Measurements from ENCODE around the gene COQ2.

DNA sequence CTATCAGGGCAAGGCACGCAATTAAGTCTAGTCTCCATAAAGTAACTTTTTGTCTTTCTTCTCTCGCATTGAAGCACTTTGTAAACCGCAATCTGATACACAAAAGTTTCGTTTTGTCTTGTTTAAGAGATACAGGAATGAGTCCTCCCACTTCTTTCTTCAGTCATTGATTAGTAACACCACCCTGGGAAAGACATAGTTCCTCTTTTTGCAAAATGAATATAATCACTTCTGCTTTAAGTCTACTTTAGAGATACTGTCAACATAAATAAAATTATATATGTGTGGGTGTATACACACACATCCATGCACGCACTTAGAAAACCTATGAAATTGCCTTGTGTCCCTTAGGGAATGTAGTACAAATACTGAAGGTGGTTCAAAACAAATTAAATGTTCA is 11.7 kb downstream of the COQ2 start:
- TF ChIP-seq POLR2AphosphoS5 (IDR thresholded peaks at IDR 0.05; ENCODE audit: low read depth) (no peak), EZH2phosphoT487 (IDR thresholded peaks at IDR 0.05; ENCODE audit: unreplicated experiment) (no peak), EZH2 (IDR thresholded peaks at IDR 0.05; ENCODE audit: low read depth, unreplicated experiment) (no peak), CREB1 (CRISPR knock-in tag; IDR thresholded peaks at IDR 0.05; ENCODE audit: low read depth) (no peak), ZNF331 (CRISPR knock-in tag; IDR thresholded peaks at IDR 0.05; ENCODE audit: low read depth) (no peak), JUNB (IDR thresholded peaks at IDR 0.05; ENCODE audit: unreplicated experiment) (no peak), NANOG (IDR thresholded peaks at IDR 0.05; ENCODE audit: borderline replicate concordance) (no peak)
- TF ChIP-seq, protein P1, sequence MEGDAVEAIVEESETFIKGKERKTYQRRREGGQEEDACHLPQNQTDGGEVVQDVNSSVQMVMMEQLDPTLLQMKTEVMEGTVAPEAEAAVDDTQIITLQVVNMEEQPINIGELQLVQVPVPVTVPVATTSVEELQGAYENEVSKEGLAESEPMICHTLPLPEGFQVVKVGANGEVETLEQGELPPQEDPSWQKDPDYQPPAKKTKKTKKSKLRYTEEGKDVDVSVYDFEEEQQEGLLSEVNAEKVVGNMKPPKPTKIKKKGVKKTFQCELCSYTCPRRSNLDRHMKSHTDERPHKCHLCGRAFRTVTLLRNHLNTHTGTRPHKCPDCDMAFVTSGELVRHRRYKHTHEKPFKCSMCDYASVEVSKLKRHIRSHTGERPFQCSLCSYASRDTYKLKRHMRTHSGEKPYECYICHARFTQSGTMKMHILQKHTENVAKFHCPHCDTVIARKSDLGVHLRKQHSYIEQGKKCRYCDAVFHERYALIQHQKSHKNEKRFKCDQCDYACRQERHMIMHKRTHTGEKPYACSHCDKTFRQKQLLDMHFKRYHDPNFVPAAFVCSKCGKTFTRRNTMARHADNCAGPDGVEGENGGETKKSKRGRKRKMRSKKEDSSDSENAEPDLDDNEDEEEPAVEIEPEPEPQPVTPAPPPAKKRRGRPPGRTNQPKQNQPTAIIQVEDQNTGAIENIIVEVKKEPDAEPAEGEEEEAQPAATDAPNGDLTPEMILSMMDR (conservative IDR thresholded peaks at IDR 0.05; ENCODE audit: low read depth in 2 of 2): no peak
- TF ChIP-seq, protein P2, sequence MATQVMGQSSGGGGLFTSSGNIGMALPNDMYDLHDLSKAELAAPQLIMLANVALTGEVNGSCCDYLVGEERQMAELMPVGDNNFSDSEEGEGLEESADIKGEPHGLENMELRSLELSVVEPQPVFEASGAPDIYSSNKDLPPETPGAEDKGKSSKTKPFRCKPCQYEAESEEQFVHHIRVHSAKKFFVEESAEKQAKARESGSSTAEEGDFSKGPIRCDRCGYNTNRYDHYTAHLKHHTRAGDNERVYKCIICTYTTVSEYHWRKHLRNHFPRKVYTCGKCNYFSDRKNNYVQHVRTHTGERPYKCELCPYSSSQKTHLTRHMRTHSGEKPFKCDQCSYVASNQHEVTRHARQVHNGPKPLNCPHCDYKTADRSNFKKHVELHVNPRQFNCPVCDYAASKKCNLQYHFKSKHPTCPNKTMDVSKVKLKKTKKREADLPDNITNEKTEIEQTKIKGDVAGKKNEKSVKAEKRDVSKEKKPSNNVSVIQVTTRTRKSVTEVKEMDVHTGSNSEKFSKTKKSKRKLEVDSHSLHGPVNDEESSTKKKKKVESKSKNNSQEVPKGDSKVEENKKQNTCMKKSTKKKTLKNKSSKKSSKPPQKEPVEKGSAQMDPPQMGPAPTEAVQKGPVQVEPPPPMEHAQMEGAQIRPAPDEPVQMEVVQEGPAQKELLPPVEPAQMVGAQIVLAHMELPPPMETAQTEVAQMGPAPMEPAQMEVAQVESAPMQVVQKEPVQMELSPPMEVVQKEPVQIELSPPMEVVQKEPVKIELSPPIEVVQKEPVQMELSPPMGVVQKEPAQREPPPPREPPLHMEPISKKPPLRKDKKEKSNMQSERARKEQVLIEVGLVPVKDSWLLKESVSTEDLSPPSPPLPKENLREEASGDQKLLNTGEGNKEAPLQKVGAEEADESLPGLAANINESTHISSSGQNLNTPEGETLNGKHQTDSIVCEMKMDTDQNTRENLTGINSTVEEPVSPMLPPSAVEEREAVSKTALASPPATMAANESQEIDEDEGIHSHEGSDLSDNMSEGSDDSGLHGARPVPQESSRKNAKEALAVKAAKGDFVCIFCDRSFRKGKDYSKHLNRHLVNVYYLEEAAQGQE (IDR thresholded peaks at IDR 0.05; ENCODE audit: unreplicated experiment): no peak
- TF ChIP-seq, protein P3, sequence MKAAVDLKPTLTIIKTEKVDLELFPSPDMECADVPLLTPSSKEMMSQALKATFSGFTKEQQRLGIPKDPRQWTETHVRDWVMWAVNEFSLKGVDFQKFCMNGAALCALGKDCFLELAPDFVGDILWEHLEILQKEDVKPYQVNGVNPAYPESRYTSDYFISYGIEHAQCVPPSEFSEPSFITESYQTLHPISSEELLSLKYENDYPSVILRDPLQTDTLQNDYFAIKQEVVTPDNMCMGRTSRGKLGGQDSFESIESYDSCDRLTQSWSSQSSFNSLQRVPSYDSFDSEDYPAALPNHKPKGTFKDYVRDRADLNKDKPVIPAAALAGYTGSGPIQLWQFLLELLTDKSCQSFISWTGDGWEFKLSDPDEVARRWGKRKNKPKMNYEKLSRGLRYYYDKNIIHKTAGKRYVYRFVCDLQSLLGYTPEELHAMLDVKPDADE (IDR thresholded peaks at IDR 0.05): no peak
- TF ChIP-seq, protein P4, sequence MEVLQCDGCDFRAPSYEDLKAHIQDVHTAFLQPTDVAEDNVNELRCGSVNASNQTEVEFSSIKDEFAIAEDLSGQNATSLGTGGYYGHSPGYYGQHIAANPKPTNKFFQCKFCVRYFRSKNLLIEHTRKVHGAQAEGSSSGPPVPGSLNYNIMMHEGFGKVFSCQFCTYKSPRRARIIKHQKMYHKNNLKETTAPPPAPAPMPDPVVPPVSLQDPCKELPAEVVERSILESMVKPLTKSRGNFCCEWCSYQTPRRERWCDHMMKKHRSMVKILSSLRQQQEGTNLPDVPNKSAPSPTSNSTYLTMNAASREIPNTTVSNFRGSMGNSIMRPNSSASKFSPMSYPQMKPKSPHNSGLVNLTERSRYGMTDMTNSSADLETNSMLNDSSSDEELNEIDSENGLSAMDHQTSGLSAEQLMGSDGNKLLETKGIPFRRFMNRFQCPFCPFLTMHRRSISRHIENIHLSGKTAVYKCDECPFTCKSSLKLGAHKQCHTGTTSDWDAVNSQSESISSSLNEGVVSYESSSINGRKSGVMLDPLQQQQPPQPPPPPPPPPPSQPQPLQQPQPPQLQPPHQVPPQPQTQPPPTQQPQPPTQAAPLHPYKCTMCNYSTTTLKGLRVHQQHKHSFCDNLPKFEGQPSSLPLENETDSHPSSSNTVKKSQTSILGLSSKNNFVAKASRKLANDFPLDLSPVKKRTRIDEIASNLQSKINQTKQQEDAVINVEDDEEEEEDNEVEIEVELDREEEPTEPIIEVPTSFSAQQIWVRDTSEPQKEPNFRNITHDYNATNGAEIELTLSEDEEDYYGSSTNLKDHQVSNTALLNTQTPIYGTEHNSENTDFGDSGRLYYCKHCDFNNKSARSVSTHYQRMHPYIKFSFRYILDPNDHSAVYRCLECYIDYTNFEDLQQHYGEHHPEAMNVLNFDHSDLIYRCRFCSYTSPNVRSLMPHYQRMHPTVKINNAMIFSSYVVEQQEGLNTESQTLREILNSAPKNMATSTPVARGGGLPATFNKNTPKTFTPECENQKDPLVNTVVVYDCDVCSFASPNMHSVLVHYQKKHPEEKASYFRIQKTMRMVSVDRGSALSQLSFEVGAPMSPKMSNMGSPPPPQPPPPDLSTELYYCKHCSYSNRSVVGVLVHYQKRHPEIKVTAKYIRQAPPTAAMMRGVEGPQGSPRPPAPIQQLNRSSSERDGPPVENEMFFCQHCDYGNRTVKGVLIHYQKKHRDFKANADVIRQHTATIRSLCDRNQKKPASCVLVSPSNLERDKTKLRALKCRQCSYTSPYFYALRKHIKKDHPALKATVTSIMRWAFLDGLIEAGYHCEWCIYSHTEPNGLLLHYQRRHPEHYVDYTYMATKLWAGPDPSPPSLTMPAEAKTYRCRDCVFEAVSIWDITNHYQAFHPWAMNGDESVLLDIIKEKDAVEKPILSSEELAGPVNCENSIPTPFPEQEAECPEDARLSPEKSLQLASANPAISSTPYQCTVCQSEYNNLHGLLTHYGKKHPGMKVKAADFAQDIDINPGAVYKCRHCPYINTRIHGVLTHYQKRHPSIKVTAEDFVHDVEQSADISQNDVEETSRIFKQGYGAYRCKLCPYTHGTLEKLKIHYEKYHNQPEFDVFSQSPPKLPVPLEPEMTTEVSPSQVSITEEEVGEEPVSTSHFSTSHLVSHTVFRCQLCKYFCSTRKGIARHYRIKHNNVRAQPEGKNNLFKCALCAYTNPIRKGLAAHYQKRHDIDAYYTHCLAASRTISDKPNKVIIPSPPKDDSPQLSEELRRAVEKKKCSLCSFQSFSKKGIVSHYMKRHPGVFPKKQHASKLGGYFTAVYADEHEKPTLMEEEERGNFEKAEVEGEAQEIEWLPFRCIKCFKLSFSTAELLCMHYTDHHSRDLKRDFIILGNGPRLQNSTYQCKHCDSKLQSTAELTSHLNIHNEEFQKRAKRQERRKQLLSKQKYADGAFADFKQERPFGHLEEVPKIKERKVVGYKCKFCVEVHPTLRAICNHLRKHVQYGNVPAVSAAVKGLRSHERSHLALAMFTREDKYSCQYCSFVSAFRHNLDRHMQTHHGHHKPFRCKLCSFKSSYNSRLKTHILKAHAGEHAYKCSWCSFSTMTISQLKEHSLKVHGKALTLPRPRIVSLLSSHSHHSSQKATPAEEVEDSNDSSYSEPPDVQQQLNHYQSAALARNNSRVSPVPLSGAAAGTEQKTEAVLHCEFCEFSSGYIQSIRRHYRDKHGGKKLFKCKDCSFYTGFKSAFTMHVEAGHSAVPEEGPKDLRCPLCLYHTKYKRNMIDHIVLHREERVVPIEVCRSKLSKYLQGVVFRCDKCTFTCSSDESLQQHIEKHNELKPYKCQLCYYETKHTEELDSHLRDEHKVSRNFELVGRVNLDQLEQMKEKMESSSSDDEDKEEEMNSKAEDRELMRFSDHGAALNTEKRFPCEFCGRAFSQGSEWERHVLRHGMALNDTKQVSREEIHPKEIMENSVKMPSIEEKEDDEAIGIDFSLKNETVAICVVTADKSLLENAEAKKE (CRISPR knock-in tag; IDR thresholded peaks at IDR 0.05): no peak
